Stimulated activated CD8-positive, alpha-beta memory T cell treated with anti-CD3 and anti-CD28 coated beads, Interleukin-15, amount 100 ng/mL, for 1 hour (primary cell): Measurements from ENCODE around the gene H3-3A.
A peak's percentile ranks its signal among the peaks of the same experiment; 100 is the strongest.

Experiments used
- DNase-seq: peaks from one replicate; pipeline ENCODE4 v3.0.0-alpha.2; 2020; ENCODE audit warnings: low read depth

H3-3A gene

GRCh38 chr1:226062558-226063223 lies at the start of gene H3-3A:
Gene H3-3A, plus strand, starts transcription at chr1:226062716. Its CDS starts 1,636 bp downstream, at chr1:226064352.
- peak; percentile 97 for DNase-seq

GRCh38 chr1:226017070-226017469 lies 45.4 kb upstream of the H3-3A start:
- DNase-seq: no peak

DNA sequence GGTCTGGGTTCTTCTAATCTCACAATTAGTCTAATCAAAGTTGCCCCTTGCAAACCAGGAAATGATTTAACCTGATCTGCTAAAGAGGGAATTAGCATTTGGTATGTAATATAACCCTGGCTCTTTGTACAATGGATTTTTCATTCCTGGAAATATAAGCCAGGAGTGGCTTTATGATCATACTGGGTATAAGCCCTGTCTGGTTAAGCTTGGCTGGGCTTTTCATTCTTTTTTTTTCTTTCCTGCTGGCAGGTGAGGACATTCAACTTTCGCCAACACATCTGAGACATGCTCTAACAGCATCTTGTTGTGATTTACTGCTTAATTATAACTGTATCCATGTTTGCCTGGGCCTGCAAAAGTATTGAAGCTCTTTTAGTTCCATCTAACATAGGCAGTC lies 42.9 kb upstream of the H3-3A start:
- DNase-seq: no peak

DNA sequence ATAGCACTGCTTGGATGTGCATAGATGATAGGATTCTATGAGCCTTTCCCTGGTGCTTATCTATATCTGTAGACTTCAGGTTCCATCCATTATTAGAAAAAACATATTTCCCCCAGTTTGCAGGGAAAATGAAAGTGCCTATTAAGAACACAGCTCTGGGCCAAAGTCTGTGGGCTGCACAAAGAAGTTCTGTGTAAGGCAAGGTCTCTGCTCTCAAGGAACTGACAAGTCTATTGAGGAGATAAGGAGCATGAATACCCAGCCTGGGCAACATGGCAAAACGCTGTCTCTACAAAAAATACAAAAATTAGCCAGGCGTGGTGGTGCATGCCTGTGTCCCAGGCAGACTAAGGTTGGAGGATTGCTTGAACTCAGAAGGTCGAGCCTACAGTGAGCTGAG lies 41.1 kb upstream of the H3-3A start:
- no peak for DNase-seq

- no peak for DNase-seq
Observed at GRCh38 chr1:226021801-226022200, 40.7 kb upstream of the H3-3A start.

GRCh38 chr1:226023735-226024134 lies 38.8 kb upstream of the H3-3A start:
- DNase-seq: no peak

GRCh38 chr1:226026833-226027232 lies 35.7 kb upstream of the H3-3A start:
- DNase-seq: no peak

GRCh38 chr1:226027538-226028217 lies 34.8 kb upstream of the H3-3A start:
- DNase-seq: no peak

DNA sequence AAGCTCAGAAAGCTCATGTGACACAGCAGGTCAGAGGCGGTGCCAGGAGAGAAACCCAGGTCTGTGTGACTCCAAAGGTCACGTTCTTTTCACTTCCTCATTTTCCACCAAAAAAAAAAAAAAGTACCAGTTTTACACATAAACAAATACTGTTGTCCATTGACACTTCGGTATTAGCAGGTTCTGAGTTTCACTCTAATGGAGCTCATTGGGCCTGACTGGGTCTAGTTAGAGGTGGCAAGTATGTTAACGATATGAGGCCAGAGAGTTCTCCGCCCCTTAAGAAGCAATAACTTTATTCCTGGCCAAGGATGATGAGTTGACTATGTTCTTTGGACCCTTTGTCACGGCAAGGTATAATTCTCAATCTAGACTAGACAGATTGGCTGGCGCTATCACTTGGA lies 33.4 kb upstream of the H3-3A start:
- no peak for DNase-seq

- DNase-seq: no peak
Observed at GRCh38 chr1:226029568-226030225, 32.8 kb upstream of the H3-3A start.

- DNase-seq: no peak
Observed at GRCh38 chr1:226033582-226033981, 28.9 kb upstream of the H3-3A start.

- no peak for DNase-seq
Observed at GRCh38 chr1:226033991-226034390, 28.5 kb upstream of the H3-3A start.

- DNase-seq: no peak
Observed at GRCh38 chr1:226034482-226034881, 28.0 kb upstream of the H3-3A start.

- DNase-seq: no peak
Observed at GRCh38 chr1:226035915-226036314, 26.6 kb upstream of the H3-3A start.

DNA sequence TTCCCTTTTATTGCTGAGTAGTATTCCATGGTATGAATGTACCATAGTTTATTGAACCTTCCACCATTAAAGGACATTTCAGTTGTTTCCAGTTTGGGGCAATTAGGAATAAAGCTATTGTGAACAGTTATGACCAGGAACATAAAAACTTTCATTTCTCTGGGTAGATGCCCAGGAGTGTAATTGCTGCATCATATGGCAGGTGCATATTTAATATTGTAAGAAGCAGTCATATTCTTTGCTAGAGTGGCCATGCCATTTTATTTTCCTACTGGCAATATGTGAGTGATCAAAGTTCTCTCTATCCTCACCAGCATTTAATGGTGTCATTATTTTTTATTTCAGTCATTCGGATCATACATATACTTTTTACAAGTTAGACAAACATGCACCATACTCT lies 23.9 kb upstream of the H3-3A start:
- no peak for DNase-seq

DNA sequence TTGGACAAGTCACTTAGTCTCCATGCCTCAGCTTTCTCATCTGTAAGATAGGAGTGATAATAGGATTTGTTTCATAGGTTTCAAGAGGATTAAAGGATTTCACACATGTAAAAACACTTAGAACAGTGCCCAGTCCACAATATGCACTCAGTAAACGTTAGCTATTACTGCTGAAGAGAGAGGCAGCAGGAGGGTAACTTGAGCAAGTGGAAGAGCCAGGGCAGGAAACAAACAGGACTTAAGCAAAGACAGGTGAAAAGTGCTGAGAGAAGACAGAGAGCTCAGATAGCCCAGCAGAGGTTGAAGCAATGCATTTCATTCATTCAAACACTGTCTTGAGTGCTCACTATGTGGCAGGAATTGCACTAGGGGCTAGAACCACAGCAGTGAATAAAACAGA lies 21.1 kb upstream of the H3-3A start:
- DNase-seq: no peak

GRCh38 chr1:226044514-226045101 lies 17.9 kb upstream of the H3-3A start:
- DNase-seq: no peak

GRCh38 chr1:226046240-226046639 lies 16.3 kb upstream of the H3-3A start:
- DNase-seq: no peak

DNA sequence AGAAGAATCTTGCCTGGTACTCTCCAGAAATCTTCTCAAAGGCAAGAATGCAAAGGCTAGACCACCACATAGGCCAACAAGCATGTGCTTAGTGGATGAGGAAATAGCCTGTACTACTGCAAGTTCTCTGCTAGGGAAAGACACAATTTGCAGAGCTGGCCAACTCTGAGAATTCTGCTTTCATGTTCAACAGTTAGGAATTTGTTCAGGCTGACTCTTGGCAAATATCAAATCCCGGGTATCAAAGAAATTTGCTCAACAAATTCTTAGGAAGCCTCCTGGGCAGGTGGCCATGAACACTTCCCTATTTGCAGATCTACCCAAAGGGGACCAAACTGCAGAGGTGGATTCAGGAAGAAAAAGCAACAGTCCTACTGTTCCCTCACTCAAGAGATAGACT lies 15.0 kb upstream of the H3-3A start:
- no peak for DNase-seq

DNA sequence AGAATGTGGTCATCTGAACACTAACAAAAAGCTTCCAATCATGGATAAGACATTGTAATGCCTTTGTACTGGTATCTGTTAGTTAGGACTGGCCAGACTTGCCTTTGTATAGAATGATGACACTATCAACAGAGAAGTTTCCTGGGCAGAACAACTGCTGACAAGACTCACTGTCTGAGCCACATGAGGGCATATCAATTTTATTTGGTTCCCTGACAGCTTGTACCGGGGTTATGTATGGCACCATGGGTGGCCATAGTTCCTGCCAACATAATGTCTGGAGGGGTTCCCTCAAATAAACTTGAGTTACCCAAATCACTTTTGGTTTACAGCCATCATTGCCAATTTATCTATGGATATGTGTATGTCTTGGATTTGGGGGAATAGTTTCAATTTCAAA lies 13.6 kb upstream of the H3-3A start:
- DNase-seq: no peak

DNA sequence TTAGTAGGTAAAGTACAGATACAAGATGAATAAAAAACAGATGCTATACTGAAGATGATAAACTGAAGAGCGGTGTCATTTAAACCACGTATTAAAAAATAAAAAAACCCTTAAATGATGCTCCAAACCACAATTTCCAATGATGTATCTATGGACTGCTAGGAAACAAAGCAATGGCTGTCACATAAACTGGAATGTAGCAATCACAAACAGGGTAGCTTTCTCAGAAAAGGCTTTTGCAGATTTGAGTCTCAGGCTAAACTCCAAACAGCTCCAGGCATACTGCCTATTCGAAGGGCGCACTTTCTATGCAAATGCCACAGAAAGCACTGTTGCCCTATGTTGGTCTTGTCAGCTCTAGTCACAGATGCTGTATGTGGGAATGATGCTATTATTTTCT lies 12.4 kb upstream of the H3-3A start:
- DNase-seq: no peak

DNA sequence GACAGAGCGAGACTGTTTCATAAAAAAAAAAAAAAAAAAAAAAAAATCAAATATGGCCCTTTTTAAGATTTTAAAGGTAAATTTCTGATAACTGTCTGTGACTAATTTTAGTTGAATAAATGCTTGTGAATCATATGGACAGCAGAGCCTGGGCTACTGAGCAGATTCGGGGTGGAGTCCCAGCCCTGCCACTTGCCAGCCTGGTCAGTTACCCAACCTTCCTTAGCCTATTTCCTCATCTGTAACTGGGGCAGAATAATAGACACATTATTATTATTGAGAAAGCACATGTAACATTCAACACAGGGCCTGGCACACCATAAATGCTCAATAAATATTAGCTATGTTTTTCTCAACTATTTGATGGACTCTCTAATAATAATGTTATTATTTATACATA lies 11.2 kb upstream of the H3-3A start:
- DNase-seq: no peak

- no peak for DNase-seq
Observed at GRCh38 chr1:226052061-226052460, 10.5 kb upstream of the H3-3A start.
